GM12872 (cell line): ENCODE results near the gene SRPK3.

ENCODE experiments used
- TF ChIP-seq, protein P1 (sequence below): IDR thresholded peaks from 3 replicates; pipeline ENCODE4 v1.5.1; 2011; ENCODE audit warnings: low read depth, mild to moderate bottlenecking, low read length, moderate library complexity; ENCODE audit not compliant: insufficient read depth

SRPK3 gene

DNA sequence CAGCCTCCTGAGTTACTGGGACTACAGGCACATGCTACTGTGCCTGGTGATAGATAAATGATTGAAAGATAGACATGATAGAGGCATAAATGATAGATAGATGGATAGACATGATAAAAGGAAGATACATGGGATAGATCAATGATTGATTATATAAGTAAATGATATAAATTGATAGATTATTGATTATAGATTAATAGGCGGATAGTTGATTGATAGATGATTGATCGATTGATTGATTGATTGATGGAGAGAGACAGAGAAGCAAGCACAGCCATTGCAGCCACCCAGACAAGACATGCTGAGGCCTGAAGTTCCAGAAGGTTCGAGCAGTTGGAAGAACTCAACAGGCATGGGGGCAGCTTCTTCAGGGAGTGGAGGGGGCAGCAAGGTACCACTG is 34.5 kb upstream of the SRPK3 start:
- TF ChIP-seq, protein P1, sequence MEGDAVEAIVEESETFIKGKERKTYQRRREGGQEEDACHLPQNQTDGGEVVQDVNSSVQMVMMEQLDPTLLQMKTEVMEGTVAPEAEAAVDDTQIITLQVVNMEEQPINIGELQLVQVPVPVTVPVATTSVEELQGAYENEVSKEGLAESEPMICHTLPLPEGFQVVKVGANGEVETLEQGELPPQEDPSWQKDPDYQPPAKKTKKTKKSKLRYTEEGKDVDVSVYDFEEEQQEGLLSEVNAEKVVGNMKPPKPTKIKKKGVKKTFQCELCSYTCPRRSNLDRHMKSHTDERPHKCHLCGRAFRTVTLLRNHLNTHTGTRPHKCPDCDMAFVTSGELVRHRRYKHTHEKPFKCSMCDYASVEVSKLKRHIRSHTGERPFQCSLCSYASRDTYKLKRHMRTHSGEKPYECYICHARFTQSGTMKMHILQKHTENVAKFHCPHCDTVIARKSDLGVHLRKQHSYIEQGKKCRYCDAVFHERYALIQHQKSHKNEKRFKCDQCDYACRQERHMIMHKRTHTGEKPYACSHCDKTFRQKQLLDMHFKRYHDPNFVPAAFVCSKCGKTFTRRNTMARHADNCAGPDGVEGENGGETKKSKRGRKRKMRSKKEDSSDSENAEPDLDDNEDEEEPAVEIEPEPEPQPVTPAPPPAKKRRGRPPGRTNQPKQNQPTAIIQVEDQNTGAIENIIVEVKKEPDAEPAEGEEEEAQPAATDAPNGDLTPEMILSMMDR, result no peak

- TF ChIP-seq, protein P1, result no peak
Observed at GRCh38 chrX:153750127-153750774, 30.6 kb upstream of the SRPK3 start.

DNA sequence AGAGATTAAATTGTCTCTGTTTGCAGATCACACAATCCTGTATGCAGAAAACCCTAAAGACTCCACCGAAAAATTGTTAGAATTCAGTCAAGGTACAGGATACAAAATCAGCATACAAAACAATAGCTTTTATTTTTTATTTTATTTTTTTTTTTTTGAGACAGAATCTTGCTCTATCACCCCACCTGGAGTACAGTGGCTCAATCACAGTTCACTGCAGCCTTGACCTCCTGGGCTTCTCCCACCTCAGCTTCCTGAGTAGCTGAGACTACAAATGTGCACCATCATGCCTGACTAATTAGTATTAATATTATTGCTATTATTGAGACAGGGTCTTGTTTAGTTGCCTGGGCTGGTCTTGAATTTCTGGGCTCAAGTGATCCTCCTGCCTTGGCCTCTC is 25.7 kb upstream of the SRPK3 start:
- TF ChIP-seq, protein P1, result no peak

GRCh38 chrX:153761863-153762262 is 19.0 kb upstream of the SRPK3 start:
- TF ChIP-seq, protein P1, result no peak

GRCh38 chrX:153762626-153763173 is 18.1 kb upstream of the SRPK3 start:
- TF ChIP-seq, protein P1, result no peak

- TF ChIP-seq, protein P1, result no peak
Observed at GRCh38 chrX:153763298-153763932, 17.4 kb upstream of the SRPK3 start.

GRCh38 chrX:153763989-153764755 is 16.7 kb upstream of the SRPK3 start, which contains the start of gene PLXNB3:
Gene PLXNB3, plus strand, starts transcription at chrX:153764249. Its CDS starts 1,287 bp downstream, at chrX:153765536.
- TF ChIP-seq, protein P1, result peak; percentile 76
